ENCODE results near the gene MAP1S.

DNA sequence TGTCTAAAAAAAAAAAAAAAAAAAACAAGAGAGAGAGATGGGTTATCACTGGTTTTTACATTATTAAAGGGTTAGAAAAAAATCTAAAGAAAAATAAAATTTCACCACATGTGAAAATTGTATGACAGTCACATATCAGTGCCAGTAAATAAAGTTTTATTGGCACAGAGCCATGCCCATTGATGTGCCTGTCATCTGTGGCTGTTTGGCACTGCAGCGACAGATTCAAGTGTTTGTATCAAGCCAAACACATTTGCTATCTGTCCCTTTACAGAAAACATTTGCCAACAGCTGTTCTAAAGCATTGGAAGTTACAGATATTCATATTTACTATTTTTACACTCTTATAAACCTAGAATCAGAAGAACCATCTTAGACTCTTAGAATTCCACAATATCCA, 48.3 kb downstream of the MAP1S start:
- TF ChIP-seq CTCF (IDR thresholded peaks at IDR 0.05): no peak
- TF ChIP-seq POLR2AphosphoS5 (IDR thresholded peaks at IDR 0.05; ENCODE audit: insufficient read depth in 1 of 2, low read depth in 1 of 2): no peak

Data from vagina (tissue), 2 donors.